Neural progenitor cell (in vitro differentiated cells): ENCODE results near the gene ACKR4. TPM values are rescaled to one million over a fixed set of nuclear protein-coding genes. Genes with fewer than 3 reads are reported as not detected.

ENCODE experiments used
- DNase-seq: peaks from one replicate; pipeline ENCODE4 v3.0.0-alpha.2; 2016; ENCODE audit warnings: low spot score
- H2AFZ ChIP-seq: fragments of 200-600 bp; sonication (generic); replicated peaks from 2 replicates; pipeline ENCODE4 v1.6.1; 2016; ENCODE audit warnings: antibody characterized with exemption
- H3F3A ChIP-seq: fragments of 200-600 bp; sonication (generic); 2 replicates; pipeline ENCODE4 v1.6.1; 2016; ENCODE audit warnings: antibody characterized with exemption, low read depth
- H3K27ac ChIP-seq: fragments of 200-600 bp; sonication (generic); 2 replicates; pipeline ENCODE4 v1.5.1; 2016; ENCODE audit warnings: mild to moderate bottlenecking
- H3K27me3 ChIP-seq: fragments of 200-600 bp; sonication (generic); 2 replicates; pipeline ENCODE4 v1.6.1; 2016; ENCODE audit warnings: mild to moderate bottlenecking, moderate library complexity
- H3K36me3 ChIP-seq: fragments of 200-600 bp; sonication (generic); 2 replicates; pipeline ENCODE4 v1.5.1; 2016
- H3K4me1 ChIP-seq: fragments of 200-600 bp; sonication (generic); 2 replicates; pipeline ENCODE4 v1.6.1; 2016; ENCODE audit warnings: mixed run types
- H3K4me2 ChIP-seq: fragments of 200-600 bp; sonication (generic); 2 replicates; pipeline ENCODE4 v1.6.1; 2016
- H3K4me3 ChIP-seq: fragments of 200-600 bp; sonication (generic); 2 replicates; pipeline ENCODE4 v1.5.1; 2016
- H3K79me2 ChIP-seq: fragments of 200-600 bp; sonication (generic); 2 replicates; pipeline ENCODE4 v1.6.1; 2016; ENCODE audit warnings: low read depth
- H3K9ac ChIP-seq: fragments of 200-600 bp; sonication (generic); 2 replicates; pipeline ENCODE4 v1.6.1; 2016
- H3K9me3 ChIP-seq: fragments of 200-600 bp; sonication (generic); 2 replicates; pipeline ENCODE4 v1.5.1; 2016; ENCODE audit warnings: low read depth
- H4K20me1 ChIP-seq: fragments of 200-600 bp; sonication (generic); 2 replicates; pipeline ENCODE4 v1.6.1; 2016; ENCODE audit warnings: low read depth
- H3K27ac Mint-ChIP-seq: 3 replicates; pipeline ENCODE4 v1.8.0; 2021; ENCODE audit warnings: mixed read lengths
- H3K27me3 Mint-ChIP-seq: 2 replicates; pipeline ENCODE4 v1.8.0; 2022; ENCODE audit warnings: low read depth, mild to moderate bottlenecking, inconsistent platforms, moderate library complexity, mixed read lengths; ENCODE audit not compliant: insufficient read depth
- H3K36me3 Mint-ChIP-seq: 3 replicates; pipeline ENCODE4 v1.8.0; 2021; ENCODE audit warnings: mixed read lengths
- H3K4me1 Mint-ChIP-seq: 3 replicates; pipeline ENCODE4 v1.8.0; 2021; ENCODE audit warnings: mixed read lengths
- H3K4me3 Mint-ChIP-seq: 3 replicates; pipeline ENCODE4 v1.8.0; 2021; ENCODE audit warnings: mild to moderate bottlenecking, moderate library complexity, mixed read lengths
- H3K9me3 Mint-ChIP-seq: 3 replicates; pipeline ENCODE4 v1.8.0; 2020; ENCODE audit warnings: mixed read lengths
- CTCF ChIP-seq: fragments of 200-600 bp; sonication (generic); IDR thresholded peaks from 2 replicates; pipeline ENCODE4 v1.5.1; 2017; ENCODE audit warnings: antibody characterized with exemption, mild to moderate bottlenecking
- EZH2 ChIP-seq: fragments of 200-600 bp; sonication (generic); IDR thresholded peaks from 2 replicates; pipeline ENCODE4 v1.6.1; 2017; ENCODE audit warnings: antibody characterized with exemption, mild to moderate bottlenecking, moderate library complexity
- EZH2phosphoT487 ChIP-seq: fragments of 200-600 bp; sonication (generic); IDR thresholded peaks from 2 replicates; pipeline ENCODE4 v1.6.1; 2017; ENCODE audit warnings: antibody characterized with exemption
- total RNA-seq: library from RNA; depleted of rRNA; stranded (reverse); fragments of >200 nt; gene quantifications from 2 replicates; pipeline ENCODE4 v1.2.3, GENCODE V29; 2015; ENCODE audit warnings: low replicate concordance

ACKR4 gene
- total RNA-seq, 1 donor from 2014 or later, result not detected

- Histone ChIP-seq H3K4me3 (no peak overlapping the region), H3K36me3 (peaks cover 10% of the 10 kb centered on the region), H3F3A (no peaks in the 10 kb centered on the region), H2AFZ (no peak overlapping the region), H3K27ac (no peak overlapping the region), H3K4me1 (no peaks in the 10 kb centered on the region), H4K20me1 (no peaks in the 10 kb centered on the region), H3K27me3 (no peaks in the 10 kb centered on the region), H3K9me3 (no peaks in the 10 kb centered on the region), H3K9ac (no peak overlapping the region), H3K4me2 (no peak overlapping the region), H3K79me2 (no peaks in the 10 kb centered on the region)
- Mint-ChIP-seq H3K27ac (no peak overlapping the region), H3K27me3 (no peaks in the 10 kb centered on the region), H3K9me3 (no peaks in the 10 kb centered on the region), H3K36me3 (peaks cover 10% of the 10 kb centered on the region), H3K4me3 (no peak overlapping the region), H3K4me1 (no peaks in the 10 kb centered on the region)
- TF ChIP-seq CTCF (no peak), EZH2 (no peak), EZH2phosphoT487 (no peak)
- no peak for DNase-seq
Observed at GRCh38 chr3:132630612-132631011, 33.5 kb downstream of the ACKR4 start.

GRCh38 chr3:132635052-132635451, 38.0 kb downstream of the ACKR4 start:
- H3K9ac ChIP-seq, result no peak overlapping the region
- Mint-ChIP-seq H3K4me3 (no peak overlapping the region), H3K36me3 (peaks cover 10% of the 10 kb centered on the region), H3K27ac (no peak overlapping the region), H3K27me3 (no peaks in the 10 kb centered on the region), H3K4me1 (no peaks in the 10 kb centered on the region), H3K9me3 (no peaks in the 10 kb centered on the region)
- no peaks in the 10 kb centered on the region for H3K27me3 ChIP-seq
- DNase-seq, result no peak
- no peak overlapping the region for H3K27ac ChIP-seq
- peaks cover 6% of the 10 kb centered on the region for H3K4me1 ChIP-seq
- TF ChIP-seq EZH2phosphoT487, result no peak
- TF ChIP-seq EZH2, result no peak
- no peak for TF ChIP-seq CTCF
- no peaks in the 10 kb centered on the region for H4K20me1 ChIP-seq
- H3K4me3 ChIP-seq, result no peak overlapping the region
- H3K4me2 ChIP-seq, result no peak overlapping the region
- no peaks in the 10 kb centered on the region for H3K9me3 ChIP-seq
- H3K79me2 ChIP-seq, result no peaks in the 10 kb centered on the region
- no peak overlapping the region for H2AFZ ChIP-seq
- peaks cover 5% of the 10 kb centered on the region for H3K36me3 ChIP-seq
- no peaks in the 10 kb centered on the region for H3F3A ChIP-seq

GRCh38 chr3:132637590-132637989, 40.5 kb downstream of the ACKR4 start:
- Histone ChIP-seq H3K9ac (no peak overlapping the region), H3K4me1 (peaks cover 6% of the 10 kb centered on the region), H3K4me3 (no peak overlapping the region), H3K36me3 (peaks cover 5% of the 10 kb centered on the region), H3F3A (no peaks in the 10 kb centered on the region), H3K27ac (no peak overlapping the region), H4K20me1 (no peaks in the 10 kb centered on the region), H3K4me2 (no peak overlapping the region), H3K27me3 (no peaks in the 10 kb centered on the region), H2AFZ (no peak overlapping the region), H3K9me3 (no peaks in the 10 kb centered on the region), H3K79me2 (no peaks in the 10 kb centered on the region)
- H3K27me3 Mint-ChIP-seq, result no peaks in the 10 kb centered on the region
- H3K4me3 Mint-ChIP-seq, result no peak overlapping the region
- H3K4me1 Mint-ChIP-seq, result no peaks in the 10 kb centered on the region
- no peak overlapping the region for H3K27ac Mint-ChIP-seq
- H3K9me3 Mint-ChIP-seq, result no peaks in the 10 kb centered on the region
- TF ChIP-seq EZH2phosphoT487 (no peak), EZH2 (no peak), CTCF (no peak)
- no peak for DNase-seq
- H3K36me3 Mint-ChIP-seq, result peaks cover 10% of the 10 kb centered on the region
